Activated T-cell treated with anti-CD3 and anti-CD28 coated beads, Interleukin-2, amount 50 U/mL, for 72 hours (primary cell): ENCODE results near the gene MAFF. TPM values are rescaled to one million over a fixed set of nuclear protein-coding genes. Genes with fewer than 3 reads are reported as not detected.
"Not testable (repeated sequence)": the region's sequence is repeated elsewhere in the genome, so short reads cannot be mapped to it uniquely, and the experiment has no call there.

Experiments
- ATAC-seq, 2 donors: fragments of 150-1000 bp; cut with Tn5 transposase; replicated peaks in 1 of 2; 2 replicates each; pipeline ENCODE4 v1.10.0; 2021; ENCODE audit warnings: moderate library complexity in 2 of 2, mild to moderate bottlenecking in 1 of 2
- DNase-seq, 2 donors: peaks; one replicate each; pipeline ENCODE4 v3.0.0; 2021 to 2022; ENCODE audit warnings: mixed read lengths in 1 of 2
- H3K27ac Mint-ChIP-seq: one replicate; pipeline ENCODE4 v1.8.0; 2022; ENCODE audit warnings: mild to moderate bottlenecking, moderate library complexity, mixed read lengths
- H3K27me3 Mint-ChIP-seq: one replicate; pipeline ENCODE4 v1.8.0; 2022; ENCODE audit warnings: low read depth, mixed read lengths
- H3K36me3 Mint-ChIP-seq, 2 donors: one replicate each; pipeline ENCODE4 v1.8.0; 2022; ENCODE audit warnings: mixed read lengths in 2 of 2, mild to moderate bottlenecking in 1 of 2; ENCODE audit not compliant: insufficient read depth in 2 of 2
- H3K4me1 Mint-ChIP-seq: one replicate; pipeline ENCODE4 v1.8.0; 2022; ENCODE audit warnings: low read depth, mixed read lengths
- H3K4me3 Mint-ChIP-seq, 2 donors: one replicate each; pipeline ENCODE4 v1.8.0; 2022; ENCODE audit warnings: mild to moderate bottlenecking in 2 of 2, mixed read lengths in 2 of 2, moderate library complexity in 2 of 2
- H3K9me3 Mint-ChIP-seq, 2 donors: one replicate each; pipeline ENCODE4 v1.8.0; 2022; ENCODE audit warnings: mixed read lengths in 2 of 2
- total RNA-seq, 2 donors: library from RNA; stranded (reverse); gene quantifications; one replicate each; pipeline ENCODE4 v1.2.3, GENCODE V29; 2022

Gene MAFF
- total RNA-seq, result 10 to 100 TPM; 15.6 to 20.3 TPM

DNA sequence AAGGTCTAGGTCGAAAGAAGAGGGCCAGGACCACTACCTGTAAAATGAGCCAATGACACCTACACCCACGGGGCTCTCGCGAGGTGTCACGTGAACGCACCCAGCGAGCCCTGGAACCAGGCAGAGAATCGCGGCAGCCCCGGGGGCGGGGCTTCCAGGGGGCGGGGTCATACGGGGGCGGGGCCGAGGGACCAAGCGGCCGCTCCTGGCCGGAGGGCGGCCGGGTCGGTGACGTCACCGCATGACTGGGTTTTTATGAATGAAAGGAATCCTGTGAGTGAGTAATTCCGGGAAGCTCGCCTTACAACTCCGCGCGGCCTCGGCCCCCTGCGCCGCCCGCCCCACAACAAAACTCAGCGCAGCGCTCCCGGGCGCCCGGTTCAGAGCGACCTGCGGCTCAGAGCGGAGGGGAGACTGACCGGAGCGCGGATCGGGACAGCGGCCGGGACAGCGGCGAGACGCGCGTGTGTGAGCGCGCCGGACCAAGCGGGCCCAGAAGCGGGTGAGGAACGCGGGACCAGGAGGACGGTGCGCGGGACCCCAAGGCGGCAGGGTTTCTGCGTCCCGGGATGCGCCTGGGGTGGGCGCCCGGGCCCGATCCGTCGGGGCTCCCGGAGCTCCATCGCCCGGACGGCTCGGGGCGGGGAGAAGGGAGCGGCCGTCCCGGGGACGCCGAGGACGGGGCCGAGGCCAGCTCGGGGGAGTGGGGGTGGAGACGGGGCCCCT, at the start of gene MAFF:
Gene MAFF (plus strand): TSS at position 284 of the 726 bp plus-strand sequence. CDS start 11,860 bp downstream, outside the sequence.
- no peaks in the 10 kb centered on the region for H3K9me3 Mint-ChIP-seq
- H3K27me3 Mint-ChIP-seq, result no peaks in the 10 kb centered on the region
- H3K4me3 Mint-ChIP-seq, result peak within 1 kb of the TSS; percentile 85 to 87
- peak; percentile 94 for DNase-seq
- ATAC-seq, result peak; percentile 70 to 77
- no peaks in the 10 kb centered on the region for H3K36me3 Mint-ChIP-seq
- H3K27ac Mint-ChIP-seq, result peak within 1 kb of the TSS; percentile 86
- peaks cover 37% of the 10 kb centered on the region for H3K4me1 Mint-ChIP-seq

DNA sequence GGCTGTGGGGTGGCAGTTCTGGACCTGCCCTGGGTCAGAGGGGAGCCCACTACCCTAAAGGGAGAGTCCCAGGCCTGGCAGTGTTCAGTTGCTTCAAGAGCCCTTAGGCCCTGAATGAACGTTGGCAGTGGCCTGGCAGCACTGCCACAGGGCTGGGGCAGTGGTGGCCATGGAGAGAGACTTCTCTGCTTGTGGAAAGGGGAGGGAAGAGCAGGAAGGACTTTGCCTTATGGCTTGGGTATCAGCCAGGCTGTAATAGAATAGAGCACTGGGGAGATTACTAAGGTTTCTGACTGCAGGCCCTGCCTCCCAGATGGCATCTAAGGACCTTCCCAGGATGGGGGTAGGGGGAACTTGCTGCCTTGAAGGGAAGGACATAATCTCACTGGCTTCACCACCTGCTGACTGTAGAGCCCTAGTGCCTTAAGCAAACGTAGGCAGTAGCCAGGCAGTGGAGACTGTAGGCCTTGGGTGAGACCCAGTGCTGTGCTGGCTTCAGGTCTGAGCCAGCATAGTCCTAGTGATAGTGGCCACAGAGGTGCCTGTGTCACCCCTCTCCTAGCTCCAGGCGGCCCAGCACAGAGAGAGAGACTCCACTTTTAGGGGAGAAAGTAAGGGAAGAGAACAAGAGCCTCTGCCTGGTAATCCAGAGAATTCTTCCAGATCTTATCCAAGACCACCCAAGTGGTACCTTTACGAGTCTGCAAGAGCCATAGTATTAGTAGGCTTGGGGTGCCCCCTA, 47.8 kb upstream of the MAFF start:
- H3K4me3 Mint-ChIP-seq, result no peak overlapping the region

DNA sequence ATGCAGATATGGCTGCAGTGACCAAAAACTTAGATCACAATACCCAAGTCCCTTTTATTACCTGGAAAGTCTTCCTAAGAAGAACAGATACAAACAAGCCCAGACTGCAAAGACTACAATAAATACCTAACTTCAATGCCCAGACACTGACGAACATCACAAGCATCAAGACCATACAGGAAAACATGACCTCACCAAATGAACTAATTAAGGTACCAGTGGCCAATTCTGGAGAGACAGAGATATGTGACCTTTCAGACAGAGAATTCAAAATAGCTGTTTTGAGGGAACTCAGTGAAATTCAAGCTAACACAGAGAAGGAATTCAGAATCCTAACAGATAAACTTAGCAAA, 47.3 kb upstream of the MAFF start:
- H3K27ac Mint-ChIP-seq, H3K9me3 Mint-ChIP-seq, H3K27me3 Mint-ChIP-seq: not testable (repeated sequence)

More for the DNA sequence above, 47.8 kb upstream of the MAFF start:
- H3K36me3 Mint-ChIP-seq, result no peaks in the 10 kb centered on the region
- no peaks in the 10 kb centered on the region for H3K9me3 Mint-ChIP-seq
- no peaks in the 10 kb centered on the region for H3K27me3 Mint-ChIP-seq
- DNase-seq, result no peak
- no peaks in the 10 kb centered on the region for H3K4me1 Mint-ChIP-seq
- no peak for ATAC-seq
- H3K27ac Mint-ChIP-seq, result no peak overlapping the region

DNA sequence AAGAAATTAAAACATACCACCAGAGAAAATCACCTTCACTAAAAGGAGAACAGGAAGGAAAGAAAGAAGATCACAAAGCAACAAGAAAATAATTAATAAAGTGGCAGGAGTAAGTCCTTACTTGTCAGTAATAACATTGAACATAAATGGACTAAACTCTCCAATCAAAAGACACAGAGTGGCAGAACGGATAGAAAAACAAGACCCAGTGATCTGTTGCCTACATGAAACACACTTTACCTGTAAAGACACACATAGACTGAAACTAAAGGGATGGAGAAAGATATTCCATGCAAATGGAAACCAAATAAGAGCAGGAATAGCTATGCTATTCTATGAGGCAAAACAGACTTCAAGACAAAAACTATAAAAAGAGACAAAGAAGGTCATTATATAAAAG, 46.1 kb upstream of the MAFF start:
- Mint-ChIP-seq H3K27ac (no peak overlapping the region), H3K36me3 (no peaks in the 10 kb centered on the region), H3K4me3 (no peak overlapping the region), H3K9me3 (no peaks in the 10 kb centered on the region), H3K4me1 (no peaks in the 10 kb centered on the region), H3K27me3 (no peaks in the 10 kb centered on the region)
- ATAC-seq, result no peak
- no peak for DNase-seq

More for the DNA sequence above, 47.3 kb upstream of the MAFF start:
- not testable (repeated sequence) for H3K4me3 Mint-ChIP-seq, H3K4me1 Mint-ChIP-seq, ATAC-seq, H3K36me3 Mint-ChIP-seq, DNase-seq

DNA sequence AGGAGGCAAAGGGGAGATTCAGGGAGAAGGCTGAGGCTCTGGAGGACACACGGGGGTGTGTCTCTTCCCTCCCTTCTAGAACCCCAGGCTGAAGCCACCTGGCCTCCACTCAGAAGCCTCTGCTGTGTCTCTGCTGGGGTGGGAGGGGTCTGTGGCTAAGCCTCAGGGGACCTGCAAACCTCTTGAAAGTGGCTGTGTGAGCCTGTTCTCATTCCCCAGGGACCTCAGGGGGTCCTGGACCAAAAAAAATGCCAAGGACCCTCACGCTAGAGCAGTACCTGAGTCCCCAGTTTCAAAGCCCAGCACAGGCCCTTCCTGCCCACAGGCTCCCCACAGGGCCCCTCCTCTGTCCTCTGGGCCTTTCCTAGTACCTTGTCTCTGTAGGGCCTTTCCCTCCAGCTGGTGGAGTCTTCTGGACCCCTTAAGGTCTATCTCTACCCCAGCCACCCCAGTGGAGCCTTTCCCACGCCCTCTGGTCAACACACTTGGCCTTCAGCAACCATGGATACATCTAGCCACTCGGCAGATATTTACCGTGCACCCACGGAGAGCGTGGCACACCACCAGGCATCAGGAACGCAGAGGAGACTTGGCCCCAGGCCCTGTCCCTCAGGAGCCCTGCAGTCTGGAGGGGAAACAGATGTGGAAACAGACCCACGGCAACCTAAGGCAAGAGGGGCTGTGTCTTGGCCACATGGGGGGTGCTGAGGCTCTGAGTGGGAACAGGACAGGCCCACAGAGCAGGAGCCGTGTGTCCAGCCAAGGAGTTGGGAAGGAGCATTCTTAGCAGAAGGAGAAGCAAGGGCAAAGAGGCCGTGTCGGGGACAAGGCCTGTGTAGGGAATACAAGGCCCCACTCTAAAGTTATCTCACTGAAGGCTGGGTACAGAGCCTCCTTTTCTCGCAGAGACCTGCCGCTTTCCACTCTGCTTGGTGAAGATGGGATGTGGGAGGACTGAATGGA, 38.6 kb upstream of the MAFF start:
- no peak overlapping the region for H3K4me3 Mint-ChIP-seq
- H3K36me3 Mint-ChIP-seq, result peaks cover 4 to 9% of the 10 kb centered on the region in 2 donors
- no peaks in the 10 kb centered on the region for H3K9me3 Mint-ChIP-seq
- no peak overlapping the region for H3K27ac Mint-ChIP-seq
- ATAC-seq (no peak), DNase-seq (no peak)
- no peaks in the 10 kb centered on the region for H3K27me3 Mint-ChIP-seq
- H3K4me1 Mint-ChIP-seq, result peaks cover 12% of the 10 kb centered on the region

DNA sequence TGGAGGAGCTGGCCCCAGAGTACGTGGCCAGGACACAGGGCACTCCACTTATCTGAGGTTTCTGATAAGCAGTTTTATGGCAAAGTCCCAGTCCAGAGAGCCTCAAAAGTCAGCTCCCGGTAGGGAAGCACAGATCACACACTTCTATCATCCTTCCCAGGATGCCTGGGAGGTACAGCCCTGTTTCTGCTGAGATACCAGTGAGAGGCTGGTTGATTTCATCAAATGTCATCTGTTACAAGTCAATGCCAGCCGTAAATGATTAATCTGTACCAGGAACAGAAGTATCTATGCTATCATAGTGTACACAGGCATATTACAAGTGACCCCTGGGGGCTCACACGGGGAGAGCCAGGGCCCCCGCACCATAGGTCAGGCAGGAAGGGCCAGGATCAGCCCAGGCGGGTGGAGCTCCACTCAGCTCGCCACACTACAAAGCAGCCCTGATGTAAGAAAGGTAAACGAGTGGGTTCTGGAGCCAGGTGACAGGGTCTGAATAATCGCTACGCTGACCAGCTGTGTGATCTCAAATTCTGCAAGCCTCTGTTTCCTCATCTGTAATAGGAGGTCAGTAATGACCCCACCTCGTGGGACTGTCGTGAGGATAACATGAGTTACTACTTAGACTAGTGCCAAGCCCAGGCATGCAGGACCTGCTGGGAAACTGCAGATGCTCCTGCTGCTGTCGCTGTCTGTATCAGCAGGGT, 37.8 kb upstream of the MAFF start:
- no peaks in the 10 kb centered on the region for H3K27me3 Mint-ChIP-seq
- no peaks in the 10 kb centered on the region for H3K9me3 Mint-ChIP-seq
- no peak overlapping the region for H3K27ac Mint-ChIP-seq

DNA sequence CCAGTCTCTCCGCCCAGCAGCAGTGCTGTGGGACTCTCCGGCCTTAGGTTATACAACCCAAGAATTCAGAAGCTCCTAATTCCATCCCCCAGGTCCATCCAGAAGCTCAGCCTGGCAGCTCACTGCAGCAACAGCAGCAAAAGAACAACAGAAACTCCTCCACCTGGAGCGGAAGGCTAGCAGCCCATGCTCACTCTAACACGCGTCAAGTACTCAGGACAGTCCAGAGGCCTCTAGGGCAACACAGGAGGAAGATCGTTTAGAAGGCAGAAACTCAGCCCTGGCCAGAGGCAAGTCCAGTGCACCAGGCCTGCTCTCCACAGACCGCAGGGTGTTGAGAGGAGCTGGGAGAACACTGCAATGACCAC, 37.3 kb upstream of the MAFF start:
- no peak overlapping the region for H3K27ac Mint-ChIP-seq
- no peak for DNase-seq

More for the DNA sequence above, 37.8 kb upstream of the MAFF start:
- no peak overlapping the region for H3K4me3 Mint-ChIP-seq
- DNase-seq, result no peak
- peaks cover 4 to 9% of the 10 kb centered on the region in 2 donors for H3K36me3 Mint-ChIP-seq
- no peak for ATAC-seq
- peaks cover 12% of the 10 kb centered on the region for H3K4me1 Mint-ChIP-seq

DNA sequence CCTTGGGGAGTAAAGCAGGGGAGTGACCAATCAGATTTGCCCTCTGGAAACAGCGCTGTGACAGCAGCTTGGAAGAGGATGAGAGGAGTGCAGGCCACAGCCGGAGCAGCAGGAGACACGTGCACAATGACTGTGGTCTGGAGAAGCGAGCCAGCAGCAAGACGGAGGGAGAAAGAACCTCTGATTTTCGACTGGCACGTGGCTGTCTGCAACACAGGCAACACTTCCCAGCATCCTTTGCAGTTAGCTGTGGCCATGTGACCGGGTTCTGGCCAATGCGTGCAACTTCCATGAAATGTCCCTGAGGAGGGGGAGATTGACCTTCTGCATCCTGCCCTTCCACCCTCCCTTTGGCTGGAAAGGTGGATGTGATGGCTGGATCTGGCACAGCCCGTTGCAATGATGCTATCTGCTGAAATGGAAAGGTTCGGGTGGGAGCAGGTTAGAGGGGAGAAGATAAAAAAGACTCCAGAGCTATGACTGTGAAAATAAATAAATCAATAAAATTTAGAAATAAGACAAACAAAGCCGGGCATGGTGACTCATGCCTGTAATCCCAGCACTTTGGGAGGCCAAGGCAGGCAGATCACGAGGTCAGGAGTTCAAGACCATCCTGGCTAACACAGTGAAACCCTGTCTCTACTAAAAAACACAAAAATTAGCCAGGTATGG, 35.7 kb upstream of the MAFF start:
- Mint-ChIP-seq H3K4me1 (peaks cover 12% of the 10 kb centered on the region), H3K4me3 (no peak overlapping the region), H3K27ac (no peak overlapping the region), H3K27me3 (no peaks in the 10 kb centered on the region), H3K9me3 (no peaks in the 10 kb centered on the region), H3K36me3 (peaks cover 4 to 9% of the 10 kb centered on the region in 2 donors)
- ATAC-seq (no peak), DNase-seq (no peak)

More for the DNA sequence above, 37.3 kb upstream of the MAFF start:
- no peaks in the 10 kb centered on the region for H3K27me3 Mint-ChIP-seq
- no peak overlapping the region for H3K4me3 Mint-ChIP-seq
- peaks cover 4 to 9% of the 10 kb centered on the region in 2 donors for H3K36me3 Mint-ChIP-seq
- peaks cover 12% of the 10 kb centered on the region for H3K4me1 Mint-ChIP-seq
- H3K9me3 Mint-ChIP-seq, result no peaks in the 10 kb centered on the region
- ATAC-seq, result no peak

DNA sequence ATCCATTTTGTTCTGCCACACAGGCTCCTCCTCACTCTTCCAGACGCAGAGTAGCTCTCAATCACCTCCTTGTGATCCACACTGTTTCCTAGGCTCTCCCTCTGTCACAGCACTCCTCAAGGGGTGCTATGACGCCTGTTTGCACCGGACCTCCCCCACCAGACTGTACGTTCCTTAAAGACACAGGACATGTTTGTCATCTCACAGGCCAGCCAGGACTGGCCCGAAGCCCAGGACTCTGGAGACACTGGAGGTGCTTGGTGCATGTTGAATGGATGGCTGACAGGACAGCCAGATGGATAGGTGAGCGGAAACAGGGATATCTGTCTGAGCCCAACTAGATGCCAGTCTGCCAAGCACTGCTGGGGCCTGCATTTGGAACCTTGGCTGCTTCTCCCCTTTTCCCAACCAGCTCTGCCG, 33.8 kb upstream of the MAFF start:
- ATAC-seq (no peak), DNase-seq (no peak)
- Mint-ChIP-seq H3K9me3 (no peaks in the 10 kb centered on the region), H3K4me3 (no peak overlapping the region), H3K4me1 (peaks cover 14% of the 10 kb centered on the region), H3K27ac (no peak overlapping the region), H3K36me3 (peaks cover 4 to 7% of the 10 kb centered on the region in 2 donors), H3K27me3 (no peaks in the 10 kb centered on the region)

DNA sequence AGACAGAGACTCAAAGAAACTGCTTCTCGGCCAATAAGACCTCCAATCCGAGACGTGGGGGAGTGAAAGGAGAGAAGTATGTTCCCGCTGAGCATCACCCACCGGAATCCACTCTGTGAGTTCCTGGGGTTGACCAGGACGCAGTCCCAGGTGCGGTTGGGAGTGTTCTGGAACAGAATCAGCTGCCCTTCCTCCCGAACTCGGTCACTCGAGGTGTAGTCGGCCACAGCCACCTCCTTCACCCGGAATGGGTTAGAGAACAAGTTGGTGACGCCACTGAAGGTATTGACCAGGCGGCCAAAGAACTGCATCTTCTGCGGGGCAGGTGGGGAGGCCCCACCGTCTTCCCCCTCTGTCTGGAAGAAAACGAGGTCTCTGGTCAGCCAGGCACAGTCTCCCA, 32.7 kb upstream of the MAFF start:
- Mint-ChIP-seq H3K4me3 (no peak overlapping the region), H3K4me1 (peaks cover 21% of the 10 kb centered on the region), H3K9me3 (no peaks in the 10 kb centered on the region), H3K36me3 (peaks cover 4 to 7% of the 10 kb centered on the region in 2 donors), H3K27ac (no peak overlapping the region), H3K27me3 (no peaks in the 10 kb centered on the region)
- ATAC-seq (no peak), DNase-seq (no peak)

DNA sequence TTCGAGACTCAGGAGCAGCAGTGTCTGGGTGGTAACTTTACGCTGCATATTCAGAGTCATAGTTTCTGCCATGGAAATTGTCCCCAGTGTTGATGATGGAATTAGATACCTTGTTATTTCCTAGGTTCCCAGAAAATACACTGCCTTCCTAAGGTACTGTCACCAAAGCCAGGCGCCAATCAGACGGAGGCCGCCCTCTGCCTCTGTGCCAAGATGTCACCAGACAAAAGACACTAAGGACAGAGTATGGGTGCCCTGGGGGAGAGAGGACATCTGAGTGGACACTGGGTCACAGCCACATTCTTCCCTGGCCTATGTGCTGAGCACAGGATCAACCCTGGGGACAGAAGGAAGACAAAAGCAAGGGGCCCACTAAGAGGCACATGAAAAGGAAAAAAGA, 31.3 kb upstream of the MAFF start:
- peaks cover 4% of the 10 kb centered on the region in 2 donors for H3K36me3 Mint-ChIP-seq
- DNase-seq (no peak), ATAC-seq (no peak)
- H3K4me1 Mint-ChIP-seq, result peaks cover 27% of the 10 kb centered on the region
- no peaks in the 10 kb centered on the region for H3K9me3 Mint-ChIP-seq
- H3K27me3 Mint-ChIP-seq, result no peaks in the 10 kb centered on the region
- no peak overlapping the region for H3K4me3 Mint-ChIP-seq
- no peak overlapping the region for H3K27ac Mint-ChIP-seq
